Stimulated activated CD8-positive, alpha-beta memory T cell treated with anti-CD3 and anti-CD28 coated beads, Interleukin-4, amount 100 ng/mL, for 24 hours (primary cell): ENCODE data around the gene LGMN.
"Not testable (repeated sequence)": the region's sequence is repeated elsewhere in the genome, so short reads cannot be mapped to it uniquely, and the experiment has no call there.

Experiments
- DNase-seq: peaks from one replicate; pipeline ENCODE4 v3.0.0-alpha.2; 2020; ENCODE audit warnings: low read depth

Gene LGMN

DNA sequence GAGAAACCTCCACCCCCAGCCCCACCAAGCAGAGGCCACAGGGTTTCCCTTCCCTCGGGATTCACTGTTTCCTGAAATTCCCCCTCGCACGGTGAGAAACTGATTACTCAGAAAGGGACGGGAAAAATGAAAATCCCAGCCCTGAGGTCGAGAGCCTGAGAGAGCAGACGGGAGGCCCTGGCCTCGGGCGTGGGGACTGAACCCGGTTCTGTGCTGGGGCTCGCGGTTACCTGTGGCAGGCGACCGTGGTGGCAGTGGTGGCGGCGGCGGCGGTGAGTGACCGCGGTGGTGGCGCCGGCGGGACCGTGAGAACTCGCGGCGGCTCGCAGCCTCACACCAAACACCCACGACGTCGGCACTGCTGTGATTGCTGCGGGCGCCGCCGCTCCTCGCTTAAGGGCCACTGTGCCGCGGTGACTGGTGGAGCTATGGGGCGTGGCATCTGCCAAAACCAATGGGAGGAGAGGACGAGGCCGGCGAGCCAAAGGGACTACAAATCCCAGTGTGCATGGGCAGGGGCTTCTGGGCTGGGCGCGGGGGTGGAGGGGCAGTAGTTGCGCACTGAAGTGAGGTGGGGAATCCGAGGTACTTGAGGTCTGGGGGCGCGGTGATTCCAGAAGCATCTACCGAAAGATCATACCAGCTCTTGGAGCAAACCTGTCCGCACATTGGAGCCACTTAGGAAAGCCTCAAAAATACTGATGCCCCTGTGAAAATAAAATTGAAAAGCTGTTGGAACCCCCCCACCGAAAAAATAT, at the start of gene LGMN:
Gene LGMN, minus strand, starts transcription at position 369 of the 758 bp plus-strand sequence. CDS start 15,841 bp downstream, outside the sequence.
- peak; percentile 70 for DNase-seq

DNA sequence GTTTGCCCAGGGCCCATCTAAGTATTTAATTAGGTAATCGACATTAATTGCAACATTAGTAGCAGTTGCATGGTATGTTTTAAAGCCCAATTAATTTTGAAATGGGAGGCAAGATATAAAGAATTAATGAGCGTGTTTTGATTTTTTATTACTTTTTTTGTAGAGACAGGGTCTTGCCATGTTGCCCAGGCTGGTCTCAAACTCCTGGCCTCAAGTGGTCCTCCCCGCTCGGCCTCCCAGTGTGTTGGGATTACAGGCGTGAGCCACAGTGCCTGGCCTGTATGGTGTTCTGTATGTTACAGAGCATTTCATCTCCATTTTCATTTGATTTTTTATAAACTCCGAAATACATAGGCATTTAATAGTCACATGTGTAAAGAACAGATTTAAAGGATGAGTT, 46.5 kb upstream of the LGMN start:
- no peak for DNase-seq

DNA sequence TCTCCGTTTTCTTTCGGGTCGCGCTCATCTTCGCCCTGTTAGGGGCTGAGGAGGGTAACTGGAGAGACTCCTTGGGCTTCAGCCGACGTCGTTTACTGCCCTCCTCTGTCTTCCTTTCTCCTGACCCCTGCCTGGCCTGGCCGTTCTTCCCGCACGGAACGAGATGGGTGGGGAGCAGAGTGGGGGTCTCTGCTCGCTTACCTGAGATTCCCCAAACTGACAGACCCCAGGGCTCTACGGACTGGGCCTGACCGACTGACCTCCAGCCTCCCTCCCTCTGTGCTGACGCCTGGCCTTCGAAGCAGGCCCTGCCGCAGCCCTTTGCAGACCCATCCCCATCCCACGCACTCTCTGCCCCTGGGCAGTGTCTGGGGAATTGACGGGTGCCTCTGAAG, 46.1 kb upstream of the LGMN start:
- no peak for DNase-seq

DNA sequence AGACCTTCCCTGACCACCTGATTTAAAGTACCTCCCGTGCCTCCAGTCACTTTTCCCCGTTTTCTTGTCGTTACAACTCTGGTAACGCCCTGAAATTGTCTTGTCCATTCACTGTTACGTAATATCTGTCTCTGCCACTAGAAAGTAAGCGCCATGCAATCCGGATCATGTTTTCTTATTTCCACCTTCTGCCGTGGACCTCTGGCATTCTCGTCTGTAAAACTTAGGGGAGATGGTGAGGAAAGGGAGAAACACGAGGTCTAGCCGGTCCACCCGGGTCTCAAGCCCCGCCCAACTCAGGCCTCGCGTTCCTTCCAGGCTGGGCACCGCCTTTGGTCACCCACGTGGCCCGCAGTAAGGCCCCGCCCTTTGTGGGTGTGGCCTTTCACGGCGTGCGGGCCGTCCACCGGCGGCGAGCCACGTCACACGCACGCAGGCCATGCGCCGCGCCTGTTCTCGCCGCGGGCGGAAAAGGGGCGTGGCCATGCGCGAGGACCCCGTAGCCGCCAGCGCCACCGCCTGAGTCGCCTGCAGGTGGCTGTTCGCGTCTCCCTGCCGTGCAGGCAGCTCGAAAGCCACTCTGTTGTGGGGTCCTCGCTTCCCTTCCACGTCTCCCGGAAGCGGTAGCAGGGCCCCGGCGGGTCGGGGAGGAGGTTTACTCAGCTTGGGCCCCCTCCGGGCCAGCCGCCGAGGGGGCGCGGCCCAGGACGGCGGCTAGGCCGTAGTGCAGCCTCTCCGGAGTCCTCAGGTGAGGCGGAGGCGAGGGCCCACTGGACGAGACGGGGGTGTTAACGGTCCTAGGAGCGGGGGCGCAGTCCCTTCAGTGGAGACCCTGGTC, 45.5 kb upstream of the LGMN start, which contains the start of gene GOLGA5:
Gene GOLGA5, plus strand, starts transcription at position 597 of the 838 bp plus-strand sequence. CDS start 3,133 bp downstream, outside the sequence.
- peak; percentile 96 for DNase-seq

DNA sequence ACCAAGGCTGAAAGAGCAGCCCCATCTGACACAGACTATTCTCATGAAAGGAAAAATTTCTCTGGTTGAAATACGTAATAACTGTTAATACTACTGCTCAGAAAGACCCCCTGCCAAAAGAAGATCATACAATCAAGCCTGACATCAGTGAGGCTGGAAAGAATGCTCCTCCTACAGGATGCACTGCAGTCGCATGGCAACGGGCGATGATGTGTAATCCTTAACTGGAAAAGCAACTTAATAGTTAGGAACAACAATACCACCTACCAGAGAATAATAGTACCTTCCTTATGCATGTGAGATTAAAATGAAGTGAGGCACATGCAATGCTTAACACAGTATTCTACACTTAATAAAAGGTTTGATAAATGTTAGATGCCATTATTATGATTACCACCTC, 44.5 kb upstream of the LGMN start:
- no peak for DNase-seq

DNA sequence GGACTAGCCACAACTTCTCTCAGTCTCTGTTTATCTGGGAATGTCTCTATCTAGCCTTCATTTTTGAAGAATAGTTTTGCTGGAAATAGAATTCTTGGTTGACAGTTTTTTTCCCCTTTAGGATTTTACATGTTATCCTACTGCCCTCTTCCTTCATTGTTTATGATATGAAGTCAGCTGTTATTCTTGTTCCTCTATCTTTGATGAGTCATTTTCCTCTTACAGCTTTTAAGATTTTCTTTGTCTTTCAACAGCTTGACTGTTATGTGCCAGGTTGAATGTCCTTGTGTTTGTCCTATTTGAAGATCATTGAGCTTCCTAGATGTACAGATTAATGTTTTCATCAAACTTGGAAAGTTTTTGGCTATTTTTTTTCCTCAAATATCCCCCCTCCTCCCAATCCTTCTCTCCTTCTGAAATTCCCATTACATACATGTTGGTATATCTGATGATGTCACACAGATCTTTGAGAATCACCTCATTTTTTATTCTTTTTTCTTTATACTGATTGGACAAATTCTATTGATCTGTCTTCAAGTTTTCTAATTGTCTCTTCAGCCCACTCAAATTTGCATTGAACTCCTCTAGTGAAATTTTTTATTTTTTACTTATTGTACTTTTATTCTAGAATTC, 41.1 kb upstream of the LGMN start:
- DNase-seq, result no peak

DNA sequence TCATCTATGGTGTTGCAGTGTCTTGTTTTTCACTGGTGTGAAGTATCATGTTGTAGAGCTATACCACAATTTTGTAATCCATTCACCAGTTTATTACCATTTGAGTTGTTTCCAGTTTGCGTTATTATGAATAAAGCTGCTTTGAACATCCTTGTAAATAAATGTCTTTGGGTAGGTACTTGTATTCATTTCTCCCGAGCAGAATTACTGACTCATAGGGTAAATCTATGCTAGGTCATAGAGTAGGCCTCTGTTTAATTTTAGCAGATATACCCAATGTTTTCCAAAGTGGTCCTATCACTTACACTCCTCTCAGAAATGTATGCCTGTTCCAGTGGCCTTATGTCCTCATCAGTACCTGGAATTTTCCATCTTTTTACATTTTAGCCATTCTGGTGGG, 39.1 kb upstream of the LGMN start:
- DNase-seq, result no peak

DNA sequence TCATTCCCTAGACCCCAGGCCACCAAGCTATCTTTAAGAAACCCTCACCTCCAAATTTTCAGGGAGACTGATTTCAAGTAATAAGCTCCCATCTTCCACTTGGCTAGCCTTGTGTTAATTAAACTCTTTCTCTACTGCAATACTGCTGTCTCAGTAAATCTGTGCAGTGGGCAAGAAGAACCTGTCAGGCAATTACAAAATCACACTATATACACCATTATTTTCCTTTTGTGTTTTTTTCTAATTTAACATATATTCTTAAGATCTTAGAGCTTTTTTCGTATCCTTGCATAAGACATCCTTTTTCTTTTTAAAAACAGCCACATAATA, 38.0 kb upstream of the LGMN start:
- DNase-seq, result no peak

DNA sequence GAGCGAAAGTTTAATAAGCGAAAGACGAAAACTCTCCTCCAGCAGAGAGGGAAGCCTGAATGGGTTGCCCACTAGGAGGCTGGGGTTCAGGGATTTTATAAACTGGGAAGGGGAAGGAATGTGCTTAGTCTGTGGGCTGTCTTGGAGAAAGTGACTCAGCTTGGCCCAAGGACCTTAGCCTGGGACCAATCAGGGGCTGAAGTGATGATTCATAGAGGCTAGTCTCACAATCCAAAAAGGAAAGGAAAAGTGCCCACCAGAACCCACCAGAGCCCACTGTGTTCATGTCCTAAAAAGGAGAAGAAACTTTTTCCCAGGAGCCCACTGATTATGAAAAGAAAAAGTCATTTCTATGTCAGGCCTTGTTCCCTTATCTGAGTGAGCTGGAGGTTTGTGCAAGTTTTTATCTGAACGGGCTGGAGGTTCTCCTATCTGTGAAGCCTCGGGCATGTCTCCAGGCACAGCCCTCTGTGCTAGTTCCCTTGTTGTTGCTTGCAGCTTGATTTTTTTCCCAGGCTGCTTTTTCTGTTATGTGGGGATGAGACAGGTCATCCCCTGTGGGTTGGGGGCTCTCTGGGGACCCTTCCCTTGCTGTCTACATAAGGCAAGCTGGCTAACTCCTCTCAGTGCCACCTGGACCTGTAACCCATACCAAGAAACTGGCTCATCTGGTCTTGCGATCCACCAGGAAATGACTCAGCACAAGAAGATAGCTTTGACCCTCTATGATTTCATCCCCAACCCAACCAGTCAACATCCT, 37.4 kb upstream of the LGMN start:
- no peak for DNase-seq

DNA sequence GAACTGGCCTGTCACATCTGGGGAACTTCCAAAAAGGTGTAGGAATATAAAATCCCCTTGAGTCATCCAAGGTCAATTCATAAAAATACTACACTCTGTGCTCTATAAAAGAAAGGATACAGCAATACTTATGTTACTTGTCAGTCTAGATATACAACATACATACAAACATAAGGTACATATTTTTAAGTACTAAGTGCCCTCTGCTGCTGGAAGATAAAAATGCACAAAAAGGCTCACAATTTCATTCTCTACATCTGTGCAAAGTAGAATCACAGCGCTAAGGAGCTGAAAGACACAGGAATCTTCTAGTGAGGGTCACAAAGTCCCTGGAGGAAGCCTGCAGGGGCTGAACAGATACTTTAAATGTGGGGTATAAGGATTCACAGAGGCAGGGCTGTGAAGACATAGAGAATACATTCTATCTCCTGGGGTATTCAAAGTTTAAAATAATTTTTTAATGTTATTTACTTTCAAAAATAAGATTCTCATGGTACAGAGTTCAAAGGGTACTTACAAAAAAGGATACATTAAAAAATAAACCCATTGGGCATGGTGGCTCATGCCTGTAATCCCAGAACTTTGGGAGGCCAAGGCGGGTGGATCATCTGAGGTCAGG, 35.5 kb upstream of the LGMN start:
- DNase-seq, result no peak

DNA sequence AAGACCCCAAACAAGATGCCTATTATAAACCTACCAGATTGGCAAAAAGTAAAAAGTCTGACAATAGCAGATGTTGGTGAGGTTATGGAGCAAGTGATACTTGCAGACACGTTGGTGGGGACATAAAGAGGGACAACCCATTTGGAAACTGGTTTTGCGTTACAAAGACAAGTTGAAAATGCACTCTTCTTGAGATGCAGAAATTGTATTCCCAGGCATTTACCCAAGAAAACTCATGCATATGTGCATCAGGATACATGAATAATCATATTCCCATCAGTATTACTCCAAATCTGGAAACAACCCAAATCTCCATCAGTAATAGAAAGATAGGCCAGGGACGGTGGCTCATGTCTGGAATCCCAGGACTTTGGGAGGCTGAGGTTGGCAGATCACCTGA, 32.9 kb upstream of the LGMN start:
- DNase-seq, result no peak

DNA sequence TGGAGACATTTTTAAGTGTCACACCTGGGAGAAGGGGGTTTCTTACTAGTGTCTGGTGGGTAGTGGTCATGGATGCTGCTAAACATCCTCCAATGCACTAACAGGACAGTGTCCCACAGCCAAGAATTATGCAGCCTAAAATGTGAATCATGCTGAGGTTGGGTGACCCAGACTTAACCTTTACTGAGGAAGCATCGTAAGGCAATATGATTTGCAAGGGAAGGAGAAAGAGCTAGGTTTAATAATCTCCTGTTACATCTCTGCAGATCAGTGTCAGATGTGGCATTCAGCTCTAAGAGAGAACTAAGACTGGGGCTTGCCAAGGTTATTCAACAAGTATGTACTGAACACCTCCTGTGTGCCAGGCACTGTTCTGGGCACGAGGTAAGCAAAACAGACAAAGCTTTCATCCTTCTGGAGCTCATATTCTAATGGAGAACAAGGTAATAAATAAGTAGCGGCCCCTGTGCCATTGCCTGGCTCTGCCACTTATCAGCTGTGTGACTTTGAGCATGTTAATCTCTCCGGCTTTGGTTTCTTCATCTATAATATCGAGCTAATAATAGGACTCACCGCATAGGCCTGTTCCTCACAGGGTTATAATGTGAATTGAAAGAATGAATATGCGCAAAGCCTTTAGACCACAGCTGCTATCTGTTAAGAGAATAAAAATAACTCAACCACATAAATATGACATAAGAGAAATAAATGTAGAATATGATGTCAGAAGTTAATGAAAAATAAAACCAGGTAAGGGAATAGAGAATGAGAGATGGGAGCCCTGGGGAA, 32.2 kb upstream of the LGMN start:
- no peak for DNase-seq

DNA sequence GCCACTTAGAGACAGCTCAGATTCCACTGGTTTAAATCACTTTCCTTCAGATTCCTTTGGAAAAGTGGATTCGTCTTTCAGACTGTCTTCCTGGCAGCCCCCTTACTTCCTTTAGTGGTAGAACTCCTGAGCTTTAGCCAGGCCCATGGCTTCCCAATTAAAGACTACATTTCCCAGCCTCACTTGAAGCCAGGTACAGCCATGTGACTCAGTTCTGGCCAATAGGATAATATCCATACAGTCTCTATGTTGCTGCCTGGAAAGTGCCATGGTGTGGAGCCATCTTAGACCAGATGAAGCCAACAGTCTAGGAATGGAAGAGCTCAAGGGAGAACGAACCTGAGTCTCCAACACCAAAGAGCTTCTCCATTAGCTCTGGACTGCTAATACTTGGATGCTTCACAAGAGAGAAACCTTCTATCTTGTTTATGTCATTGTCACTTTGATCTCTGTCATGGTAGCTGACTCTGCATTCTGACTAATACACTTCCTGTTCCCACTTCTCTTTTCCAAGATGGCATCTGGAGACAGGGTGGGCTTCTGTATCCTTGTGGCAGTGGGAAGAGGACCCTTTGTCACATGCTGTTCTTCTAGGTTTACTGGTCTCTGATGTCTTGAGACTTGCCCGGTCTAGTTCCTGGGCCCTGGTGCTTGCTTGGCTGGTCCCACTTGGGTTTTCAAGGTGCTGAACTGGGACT, 30.6 kb upstream of the LGMN start:
- not testable (repeated sequence) for DNase-seq

DNA sequence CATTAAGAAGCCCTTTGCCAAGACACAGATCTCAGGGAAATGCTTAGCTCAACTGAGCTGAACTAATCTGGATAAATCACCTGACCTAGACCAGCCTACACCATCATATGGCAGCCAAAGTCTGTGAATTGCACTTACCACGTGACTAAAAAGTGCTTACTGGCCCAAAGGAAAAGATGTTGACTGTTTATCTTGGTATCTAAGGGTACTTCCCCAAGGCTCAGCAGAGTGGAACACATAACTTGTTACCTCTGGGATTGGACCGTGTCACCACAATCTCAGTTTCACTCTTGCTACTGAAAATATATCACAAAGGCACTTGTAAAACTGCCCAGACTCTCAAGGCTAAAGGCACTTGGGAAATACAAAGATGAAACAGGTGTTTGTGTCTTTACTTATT, 26.9 kb upstream of the LGMN start:
- not testable (repeated sequence) for DNase-seq

DNA sequence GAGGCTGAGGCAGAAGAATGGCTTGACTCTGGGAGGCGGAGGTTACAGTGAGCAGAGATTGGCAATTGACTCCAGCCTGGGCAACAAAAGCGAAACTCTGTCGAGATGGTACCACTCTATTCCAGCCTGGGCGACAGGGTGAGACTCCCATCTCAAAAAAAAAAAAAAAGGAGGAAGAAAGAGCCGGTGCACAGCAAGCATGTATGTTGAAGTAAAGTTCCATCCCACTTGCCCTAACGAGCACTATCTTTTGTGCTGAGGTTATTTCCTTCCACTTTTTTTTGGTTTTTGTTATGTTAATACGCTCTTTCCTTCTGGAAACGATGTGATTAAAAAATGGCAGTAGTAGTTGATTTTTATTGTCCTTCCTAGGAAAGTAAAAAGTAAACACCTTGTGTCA, 26.1 kb upstream of the LGMN start:
- no peak for DNase-seq

DNA sequence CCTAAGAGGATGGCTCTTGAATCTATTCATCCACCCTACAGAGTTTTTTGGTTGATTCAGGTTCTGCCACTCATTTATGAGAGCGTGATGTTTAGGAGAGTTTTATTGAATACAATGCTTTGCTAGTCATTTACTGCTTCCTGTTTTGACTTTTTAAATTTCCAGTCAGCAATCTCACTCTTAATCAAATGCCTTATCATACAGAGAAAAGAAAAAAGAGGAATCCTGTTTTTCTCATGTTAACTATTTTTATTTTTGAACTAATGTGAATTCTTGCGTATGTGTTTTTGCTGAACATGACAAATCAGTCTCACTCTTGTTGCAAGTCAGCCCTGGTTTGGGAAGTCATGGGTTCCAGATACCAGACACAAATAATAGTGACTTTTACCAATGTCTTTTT, 22.1 kb upstream of the LGMN start:
- DNase-seq, result no peak

DNA sequence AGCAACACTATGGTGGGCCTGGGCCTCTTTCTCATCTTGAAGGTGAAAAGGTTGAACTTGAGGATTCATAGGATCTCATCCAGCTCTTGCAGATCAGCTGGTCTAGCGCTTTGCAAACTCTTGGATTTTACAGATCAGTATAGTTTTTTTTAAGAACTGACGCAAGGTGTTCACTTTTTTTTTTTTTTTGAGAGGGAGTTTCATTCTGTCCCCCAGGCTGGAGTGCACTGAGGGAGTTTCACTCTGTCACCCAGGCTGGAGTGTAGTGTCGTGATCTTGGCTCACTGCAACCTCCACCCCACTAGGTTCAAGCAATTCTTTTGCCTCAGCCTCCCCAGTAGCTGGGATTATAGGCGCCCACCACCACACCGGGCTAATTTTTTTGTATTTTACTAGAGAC, 20.4 kb upstream of the LGMN start:
- DNase-seq, result no peak

DNA sequence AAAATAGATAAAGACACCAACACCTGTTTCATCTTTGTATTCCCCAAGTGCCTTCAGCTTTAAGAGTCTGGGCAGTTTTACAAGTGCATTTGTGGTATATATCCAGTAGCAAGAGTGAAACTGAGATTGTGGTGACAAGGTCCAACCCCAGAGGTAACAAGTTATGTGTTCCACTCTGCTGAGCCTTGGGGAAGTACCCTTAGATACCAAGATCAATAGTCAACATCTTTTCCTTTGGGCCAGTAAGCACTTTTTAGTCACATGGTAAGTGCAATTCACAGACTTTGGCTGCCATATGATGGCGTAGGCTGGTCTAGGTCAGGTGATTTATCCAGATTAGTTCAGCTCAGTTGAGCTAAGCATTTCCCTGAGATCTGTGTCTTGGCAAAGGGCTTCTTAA, 19.8 kb upstream of the LGMN start:
- not testable (repeated sequence) for DNase-seq

DNA sequence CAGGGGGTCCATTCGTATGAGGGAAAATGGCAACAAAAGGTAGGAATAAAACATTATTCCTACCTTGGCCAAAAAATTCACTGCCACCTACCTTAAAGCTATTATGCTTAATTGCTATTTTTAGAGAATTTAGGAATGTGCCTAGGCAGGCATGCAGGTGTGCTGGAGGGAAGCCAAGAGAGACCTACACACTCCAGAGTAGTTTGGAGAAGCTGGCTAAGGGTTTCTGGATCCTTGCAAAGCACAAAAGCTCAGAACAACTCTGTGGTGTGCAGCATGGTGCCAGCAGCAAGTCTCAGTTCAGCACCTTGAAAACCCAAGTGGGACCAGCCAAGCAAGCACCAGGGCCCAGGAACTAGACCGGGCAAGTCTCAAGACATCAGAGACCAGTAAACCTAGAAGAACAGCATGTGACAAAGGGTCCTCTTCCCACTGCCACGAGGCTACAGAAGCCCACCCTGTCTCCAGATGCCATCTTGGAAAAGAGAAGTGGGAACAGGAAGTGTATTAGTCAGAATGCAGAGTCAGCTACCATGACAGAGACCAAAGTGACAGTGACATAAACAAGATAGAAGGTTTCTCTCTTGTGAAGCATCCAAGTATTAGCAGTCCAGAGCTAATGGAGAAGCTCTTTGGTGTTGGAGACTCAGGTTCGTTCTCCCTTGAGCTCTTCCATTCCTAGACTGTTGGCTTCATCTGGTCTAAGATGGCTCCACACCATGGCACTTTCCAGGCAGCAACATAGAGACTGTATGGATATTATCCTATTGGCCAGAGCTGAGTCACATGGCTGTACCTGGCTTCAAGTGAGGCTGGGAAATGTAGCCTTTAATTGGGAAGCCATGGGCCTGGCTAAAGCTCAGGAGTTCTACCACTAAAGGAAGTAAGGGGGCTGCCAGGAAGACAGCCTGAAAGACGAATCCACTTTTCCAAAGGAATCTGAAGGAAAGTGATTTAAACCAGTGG, 15.5 kb upstream of the LGMN start:
- DNase-seq, result not testable (repeated sequence)
